Right lobe of liver (tissue), 4 donors: ENCODE results near the gene NLRP1.

Source experiments
- POLR2A ChIP-seq: fragments of 450-650 bp; IDR thresholded peaks from one replicate; pipeline ENCODE4 v1.6.1; 2017; ENCODE audit warnings: antibody characterized with exemption, mild to moderate bottlenecking
- TF ChIP-seq, protein P1 (sequence below), 4 donors: fragments of 200-600 bp in 3 of 4; fragments of 450-650 bp in 1 of 4; IDR thresholded peaks; one replicate each; pipeline versions ENCODE4 v1.5.1 to v1.8.0; 2016 to 2022; ENCODE audit warnings: antibody characterized with exemption in 4 of 4, mild to moderate bottlenecking in 2 of 4
- donor health status: DM: no; HTN: no; CAD: no.
- donor health status: DM: no; HTN: no; CAD: no.
- donor health status: DM: no; HTN: yes; CAD: no.

DNA sequence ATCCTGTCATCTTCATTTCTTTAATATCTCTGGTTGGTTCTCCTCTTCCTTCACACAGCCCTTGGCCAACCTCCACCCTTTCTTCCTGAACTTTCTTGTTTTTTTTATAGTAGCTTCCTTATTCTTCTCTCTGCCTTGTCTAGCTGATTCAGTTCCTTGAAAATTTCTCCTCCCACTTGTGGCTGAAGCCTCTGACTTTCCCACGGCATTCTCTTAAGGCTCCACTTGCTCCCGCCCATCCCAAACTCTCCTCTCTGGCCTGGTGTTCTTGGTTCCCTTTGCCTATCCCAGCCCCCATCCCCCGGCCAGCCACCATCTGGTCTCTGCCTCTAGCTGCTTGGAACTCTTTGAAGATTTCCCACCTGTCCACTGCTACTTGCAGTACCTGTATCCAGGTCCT lies 29.1 kb downstream of the NLRP1 start:
- TF ChIP-seq, protein P1, sequence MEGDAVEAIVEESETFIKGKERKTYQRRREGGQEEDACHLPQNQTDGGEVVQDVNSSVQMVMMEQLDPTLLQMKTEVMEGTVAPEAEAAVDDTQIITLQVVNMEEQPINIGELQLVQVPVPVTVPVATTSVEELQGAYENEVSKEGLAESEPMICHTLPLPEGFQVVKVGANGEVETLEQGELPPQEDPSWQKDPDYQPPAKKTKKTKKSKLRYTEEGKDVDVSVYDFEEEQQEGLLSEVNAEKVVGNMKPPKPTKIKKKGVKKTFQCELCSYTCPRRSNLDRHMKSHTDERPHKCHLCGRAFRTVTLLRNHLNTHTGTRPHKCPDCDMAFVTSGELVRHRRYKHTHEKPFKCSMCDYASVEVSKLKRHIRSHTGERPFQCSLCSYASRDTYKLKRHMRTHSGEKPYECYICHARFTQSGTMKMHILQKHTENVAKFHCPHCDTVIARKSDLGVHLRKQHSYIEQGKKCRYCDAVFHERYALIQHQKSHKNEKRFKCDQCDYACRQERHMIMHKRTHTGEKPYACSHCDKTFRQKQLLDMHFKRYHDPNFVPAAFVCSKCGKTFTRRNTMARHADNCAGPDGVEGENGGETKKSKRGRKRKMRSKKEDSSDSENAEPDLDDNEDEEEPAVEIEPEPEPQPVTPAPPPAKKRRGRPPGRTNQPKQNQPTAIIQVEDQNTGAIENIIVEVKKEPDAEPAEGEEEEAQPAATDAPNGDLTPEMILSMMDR (IDR thresholded peaks at IDR 0.05): no peak
- no peak for TF ChIP-seq POLR2A
